DOHH2 (cell line): ENCODE results near the gene LRMDA.

Experiments used
- H3F3A ChIP-seq: fragments of 200-600 bp; sonication (generic), shearing (Covaris generic); 2 replicates; pipeline ENCODE4 v1.6.0; 2016; ENCODE audit warnings: antibody characterized with exemption, mild to moderate bottlenecking; ENCODE audit not compliant: control insufficient read depth, insufficient read depth
- H3K27ac ChIP-seq: fragments of 200-600 bp; sonication (generic); 2 replicates; pipeline ENCODE4 v1.5.1; 2014; ENCODE audit warnings: low read depth, mild to moderate bottlenecking, low read length, moderate library complexity
- H3K27me3 ChIP-seq: fragments of 200-600 bp; sonication (generic); 2 replicates; pipeline ENCODE4 v1.6.1; 2014; ENCODE audit warnings: mild to moderate bottlenecking, low read length, mixed read lengths; ENCODE audit not compliant: control insufficient read depth
- H3K36me3 ChIP-seq: fragments of 200-600 bp; sonication (generic); 2 replicates; pipeline ENCODE4 v1.6.1; 2014; ENCODE audit warnings: mild to moderate bottlenecking, low read length, moderate library complexity, mixed read lengths; ENCODE audit not compliant: control insufficient read depth
- H3K4me1 ChIP-seq: fragments of 200-600 bp; sonication (generic); 2 replicates; pipeline ENCODE4 v1.6.1; 2014; ENCODE audit warnings: mild to moderate bottlenecking, low read length, mixed read lengths; ENCODE audit not compliant: control insufficient read depth
- H3K4me2 ChIP-seq: fragments of 200-600 bp; sonication (generic); 2 replicates; pipeline ENCODE4 v1.6.0; 2014; ENCODE audit warnings: mild to moderate bottlenecking, low read length, moderate library complexity
- H3K4me3 ChIP-seq: fragments of 200-600 bp; sonication (generic); 2 replicates; pipeline ENCODE4 v1.5.1; 2014; ENCODE audit warnings: mild to moderate bottlenecking, low read length, mixed read lengths
- H3K79me2 ChIP-seq: fragments of 200-600 bp; sonication (generic); 2 replicates; pipeline ENCODE4 v1.6.1; 2014; ENCODE audit warnings: mild to moderate bottlenecking, low read length, mixed read lengths; ENCODE audit not compliant: control insufficient read depth
- H3K9me2 ChIP-seq: fragments of 200-600 bp; sonication (generic); replicated peaks from 2 replicates; pipeline ENCODE4 v1.6.1; 2014; ENCODE audit warnings: mild to moderate bottlenecking, low read length, mixed read lengths; ENCODE audit not compliant: control insufficient read depth
- H3K9me3 ChIP-seq: fragments of 200-600 bp; sonication (generic); 2 replicates; pipeline ENCODE4 v1.6.1; 2014; ENCODE audit warnings: antibody characterized with exemption, low read length, mixed read lengths; ENCODE audit not compliant: control insufficient read depth, insufficient read depth
- H4K20me1 ChIP-seq: fragments of 200-600 bp; sonication (generic); 2 replicates; pipeline ENCODE4 v1.6.0; 2014; ENCODE audit warnings: low read depth, mild to moderate bottlenecking, antibody characterized with exemption, low read length, moderate library complexity; ENCODE audit not compliant: control insufficient read depth, insufficient read depth
- EZH2phosphoT487 ChIP-seq: fragments of 200-600 bp; sonication (generic); IDR thresholded peaks from 2 replicates; pipeline ENCODE4 v1.6.1; 2017; ENCODE audit warnings: borderline replicate concordance, mild to moderate bottlenecking, antibody characterized with exemption, low read length, moderate library complexity, mixed read lengths
- TF ChIP-seq, protein P1 (sequence below): fragments of 200-600 bp; sonication (generic); IDR thresholded peaks from one replicate; pipeline ENCODE4 v1.5.1; 2014; ENCODE audit warnings: antibody characterized with exemption, mild to moderate bottlenecking, low read depth, low read length; ENCODE audit not compliant: poor library complexity, severe bottlenecking

The LRMDA gene

DNA sequence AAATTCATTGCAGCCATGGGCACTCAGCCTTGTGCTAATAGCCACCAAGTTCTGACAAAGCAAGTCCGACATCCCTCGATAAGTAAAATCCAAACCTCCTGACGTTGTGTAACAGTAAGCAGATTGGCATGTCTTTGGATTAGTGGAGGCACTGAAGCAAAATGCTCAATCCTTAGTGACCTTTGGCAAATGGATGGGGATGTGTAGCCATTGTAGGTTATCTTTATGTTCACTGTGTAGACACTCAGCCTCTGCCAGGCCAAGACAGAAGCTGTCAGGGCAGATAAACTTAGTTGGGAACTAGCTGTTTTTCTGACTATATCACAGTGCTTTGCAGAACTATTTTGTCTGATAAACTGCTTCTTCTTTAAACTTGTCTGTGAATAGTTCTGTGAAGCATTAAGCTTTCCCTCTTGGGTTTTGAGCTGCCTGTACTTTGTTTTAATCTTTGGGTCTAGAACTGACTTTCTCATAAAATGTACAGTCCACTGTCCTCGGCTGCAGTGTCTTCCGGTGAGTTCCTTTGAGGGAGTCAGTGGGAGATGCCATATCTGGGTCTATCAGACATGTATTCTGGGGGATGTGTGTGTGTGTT, 220.8 kb downstream of the LRMDA start:
- Histone ChIP-seq H3K36me3 (no peaks in the 10 kb centered on the region), H3K9me2 (no peaks in the 10 kb centered on the region), H3K27ac (no peak overlapping the region), H3F3A (no peaks in the 10 kb centered on the region), H3K4me2 (no peak overlapping the region), H3K27me3 (0 out of 2 replicates have a peak, but pooled peaks cover 3% of the 10 kb centered on the region), H3K79me2 (no peaks in the 10 kb centered on the region), H4K20me1 (no peaks in the 10 kb centered on the region), H3K9me3 (no peaks in the 10 kb centered on the region), H3K4me1 (no peaks in the 10 kb centered on the region), H3K4me3 (no peak overlapping the region)
- no peak for TF ChIP-seq EZH2phosphoT487
- TF ChIP-seq, protein P1, sequence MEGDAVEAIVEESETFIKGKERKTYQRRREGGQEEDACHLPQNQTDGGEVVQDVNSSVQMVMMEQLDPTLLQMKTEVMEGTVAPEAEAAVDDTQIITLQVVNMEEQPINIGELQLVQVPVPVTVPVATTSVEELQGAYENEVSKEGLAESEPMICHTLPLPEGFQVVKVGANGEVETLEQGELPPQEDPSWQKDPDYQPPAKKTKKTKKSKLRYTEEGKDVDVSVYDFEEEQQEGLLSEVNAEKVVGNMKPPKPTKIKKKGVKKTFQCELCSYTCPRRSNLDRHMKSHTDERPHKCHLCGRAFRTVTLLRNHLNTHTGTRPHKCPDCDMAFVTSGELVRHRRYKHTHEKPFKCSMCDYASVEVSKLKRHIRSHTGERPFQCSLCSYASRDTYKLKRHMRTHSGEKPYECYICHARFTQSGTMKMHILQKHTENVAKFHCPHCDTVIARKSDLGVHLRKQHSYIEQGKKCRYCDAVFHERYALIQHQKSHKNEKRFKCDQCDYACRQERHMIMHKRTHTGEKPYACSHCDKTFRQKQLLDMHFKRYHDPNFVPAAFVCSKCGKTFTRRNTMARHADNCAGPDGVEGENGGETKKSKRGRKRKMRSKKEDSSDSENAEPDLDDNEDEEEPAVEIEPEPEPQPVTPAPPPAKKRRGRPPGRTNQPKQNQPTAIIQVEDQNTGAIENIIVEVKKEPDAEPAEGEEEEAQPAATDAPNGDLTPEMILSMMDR, result no peak

DNA sequence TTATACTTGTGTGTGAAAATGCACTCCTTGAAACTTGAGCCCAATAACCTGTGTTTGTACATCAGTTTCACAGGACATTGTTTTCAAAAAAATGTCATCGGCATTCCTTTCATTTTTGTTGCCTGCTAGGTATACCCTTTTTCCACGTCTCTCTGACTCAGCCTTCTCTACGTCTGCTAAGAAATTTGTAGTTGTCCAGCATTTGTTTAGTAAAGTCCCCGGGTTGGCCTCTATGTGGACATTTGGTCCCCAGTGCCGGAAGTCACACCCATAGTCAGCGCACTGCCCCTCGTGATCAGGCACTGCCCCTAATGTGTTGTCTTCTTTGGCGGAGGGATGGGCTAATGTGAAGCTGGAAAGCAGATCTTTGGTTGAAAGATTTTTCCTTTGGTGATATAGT, 222.3 kb downstream of the LRMDA start:
- Histone ChIP-seq H3K4me1 (no peaks in the 10 kb centered on the region), H3K27ac (no peak overlapping the region), H3K9me2 (no peaks in the 10 kb centered on the region), H3K36me3 (no peaks in the 10 kb centered on the region), H3K9me3 (no peaks in the 10 kb centered on the region), H3K4me3 (no peak overlapping the region), H3K79me2 (no peaks in the 10 kb centered on the region), H4K20me1 (no peaks in the 10 kb centered on the region), H3F3A (no peaks in the 10 kb centered on the region), H3K4me2 (no peak overlapping the region), H3K27me3 (0 out of 2 replicates have a peak, but pooled peaks cover 1% of the 10 kb centered on the region)
- no peak for TF ChIP-seq EZH2phosphoT487
- TF ChIP-seq, protein P1, result no peak

DNA sequence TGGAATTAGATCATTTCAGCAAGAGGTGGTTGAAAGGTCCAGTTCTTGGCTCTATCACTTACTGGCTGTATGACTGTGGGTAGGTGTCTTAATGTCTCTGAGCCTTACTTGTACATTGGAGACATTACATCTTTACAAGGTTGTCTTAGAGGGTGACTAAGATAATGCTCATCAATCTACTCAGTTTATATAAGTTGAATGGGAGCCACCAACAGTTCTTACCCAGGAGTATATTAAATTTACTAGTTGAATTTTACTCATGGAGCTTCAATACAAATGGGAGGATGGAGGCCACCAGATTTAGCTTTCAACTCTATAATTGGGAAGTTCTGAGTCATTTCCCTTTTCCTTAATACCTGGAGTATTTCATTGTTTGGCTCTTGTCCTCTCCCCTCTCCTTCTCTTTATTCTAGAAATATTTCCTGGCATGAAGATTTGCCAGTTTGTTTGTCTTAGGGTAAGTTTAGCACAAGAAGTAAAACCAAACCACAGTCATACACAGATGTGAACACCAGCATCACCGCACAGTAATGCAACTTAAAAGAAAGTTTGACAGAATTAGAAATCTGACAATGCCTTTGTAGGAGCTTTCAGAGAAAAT, 222.8 kb downstream of the LRMDA start:
- H4K20me1 ChIP-seq, result no peaks in the 10 kb centered on the region
- no peaks in the 10 kb centered on the region for H3F3A ChIP-seq
- no peaks in the 10 kb centered on the region for H3K9me2 ChIP-seq
- no peak overlapping the region for H3K27ac ChIP-seq
- no peak overlapping the region for H3K4me2 ChIP-seq
- H3K4me1 ChIP-seq, result no peaks in the 10 kb centered on the region
- no peaks in the 10 kb centered on the region for H3K36me3 ChIP-seq
- H3K27me3 ChIP-seq, result no peaks in the 10 kb centered on the region
- H3K4me3 ChIP-seq, result no peak overlapping the region
- H3K9me3 ChIP-seq, result no peaks in the 10 kb centered on the region
- no peaks in the 10 kb centered on the region for H3K79me2 ChIP-seq
- TF ChIP-seq, protein P1, result no peak
- TF ChIP-seq EZH2phosphoT487, result no peak
